Activated T-cell treated with anti-CD3 and anti-CD28 coated beads, Interleukin-2, amount 50 U/mL, for 24 hours (primary cell): Measurements from ENCODE around the gene SLC4A1AP.
"Not testable (repeated sequence)": the region's sequence is repeated elsewhere in the genome, so short reads cannot be mapped to it uniquely, and the experiment has no call there.

Source experiments
- DNase-seq: peaks from one replicate; pipeline ENCODE4 v3.0.0-alpha.2; 2020
- H3K27ac Mint-ChIP-seq: 2 replicates; pipeline ENCODE4 v1.8.0; 2020; ENCODE audit warnings: mild to moderate bottlenecking, mixed read lengths
- H3K27me3 Mint-ChIP-seq: 2 replicates; pipeline ENCODE4 v1.8.0; 2020; ENCODE audit warnings: mixed read lengths
- H3K36me3 Mint-ChIP-seq: 2 replicates; pipeline ENCODE4 v1.8.0; 2020; ENCODE audit warnings: low read depth, mixed read lengths
- H3K4me1 Mint-ChIP-seq: 2 replicates; pipeline ENCODE4 v1.8.0; 2020; ENCODE audit warnings: low read depth, mixed read lengths
- H3K4me3 Mint-ChIP-seq: 2 replicates; pipeline ENCODE4 v1.8.0; 2020; ENCODE audit warnings: mild to moderate bottlenecking, moderate library complexity, mixed read lengths
- H3K9me3 Mint-ChIP-seq: 2 replicates; pipeline ENCODE4 v1.8.0; 2020; ENCODE audit warnings: mixed read lengths

Gene SLC4A1AP

DNA sequence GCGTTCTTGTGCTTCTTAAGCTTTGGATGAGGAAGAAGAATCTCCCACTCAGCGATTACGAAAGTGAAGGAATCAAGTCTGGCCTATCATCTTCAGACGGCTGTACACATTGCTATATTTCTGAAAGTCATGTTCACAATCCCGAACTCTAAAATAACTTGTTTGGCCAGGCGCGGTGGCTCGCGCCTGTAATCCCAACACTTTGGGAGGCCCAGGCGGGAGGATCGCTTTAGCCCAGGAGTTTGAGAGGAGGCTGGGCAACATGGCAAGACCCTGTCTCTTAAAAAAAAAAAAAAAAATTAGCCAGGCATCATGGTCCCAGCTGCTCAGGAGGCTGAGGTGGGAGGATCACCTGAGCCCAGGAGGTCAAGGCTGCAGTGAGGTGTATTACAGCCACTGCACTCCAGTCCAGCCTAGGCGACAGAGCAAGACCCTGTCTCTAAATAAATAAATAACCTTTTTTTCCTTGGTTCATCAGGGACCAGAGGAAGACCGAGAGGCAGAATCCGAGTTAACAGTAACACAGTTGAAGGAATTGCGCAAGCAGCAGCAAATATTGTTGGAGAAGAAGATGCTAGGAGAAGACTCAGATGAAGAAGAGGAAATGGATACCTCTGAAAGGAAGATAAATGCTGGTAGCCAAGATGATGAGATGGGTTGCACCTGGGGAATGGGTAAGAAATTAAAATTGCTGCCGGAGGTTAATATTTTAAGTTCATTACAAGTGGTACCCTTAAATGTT is 1.1 kb downstream of the SLC4A1AP start:
- peaks cover 50% of the 10 kb centered on the region for H3K4me1 Mint-ChIP-seq
- peak overlapping the region; percentile 100 for H3K27ac Mint-ChIP-seq
- peaks cover 83% of the 10 kb centered on the region for H3K36me3 Mint-ChIP-seq
- DNase-seq, result no peak
- H3K27me3 Mint-ChIP-seq, result no peaks in the 10 kb centered on the region
- H3K4me3 Mint-ChIP-seq, result peak overlapping the region; percentile 100
- no peaks in the 10 kb centered on the region for H3K9me3 Mint-ChIP-seq

DNA sequence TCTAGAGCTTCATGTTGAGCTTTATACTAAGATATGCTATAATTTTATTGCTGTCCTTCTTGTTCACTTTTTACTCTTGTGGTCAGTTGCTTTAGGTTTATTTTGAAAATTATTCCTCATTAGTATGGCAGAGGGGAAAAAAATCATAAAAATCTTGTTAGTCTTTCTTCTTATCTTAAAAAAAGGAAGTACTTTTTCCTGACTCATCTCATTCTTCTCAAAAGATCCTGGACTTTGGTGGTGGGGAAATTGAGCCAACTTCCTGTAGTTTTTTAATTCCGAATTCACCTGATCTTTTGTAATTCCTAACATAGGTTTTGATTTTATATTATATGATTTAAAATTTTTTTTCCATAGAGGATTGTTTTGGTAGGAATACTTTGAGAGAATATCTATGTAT is 3.8 kb downstream of the SLC4A1AP start:
- Mint-ChIP-seq H3K27me3 (no peaks in the 10 kb centered on the region), H3K9me3 (no peaks in the 10 kb centered on the region), H3K4me1 (peaks cover 44% of the 10 kb centered on the region), H3K36me3 (peaks cover 81% of the 10 kb centered on the region), H3K4me3 (no peak overlapping the region), H3K27ac (peak overlapping the region; percentile 31)
- no peak for DNase-seq

GRCh38 chr2:27671235-27671634 is 7.5 kb downstream of the SLC4A1AP start:
- Mint-ChIP-seq H3K9me3 (no peaks in the 10 kb centered on the region), H3K36me3 (peaks cover 84% of the 10 kb centered on the region), H3K4me3 (no peak overlapping the region), H3K27ac (no peak overlapping the region), H3K27me3 (no peaks in the 10 kb centered on the region), H3K4me1 (peaks cover 20% of the 10 kb centered on the region)
- no peak for DNase-seq

DNA sequence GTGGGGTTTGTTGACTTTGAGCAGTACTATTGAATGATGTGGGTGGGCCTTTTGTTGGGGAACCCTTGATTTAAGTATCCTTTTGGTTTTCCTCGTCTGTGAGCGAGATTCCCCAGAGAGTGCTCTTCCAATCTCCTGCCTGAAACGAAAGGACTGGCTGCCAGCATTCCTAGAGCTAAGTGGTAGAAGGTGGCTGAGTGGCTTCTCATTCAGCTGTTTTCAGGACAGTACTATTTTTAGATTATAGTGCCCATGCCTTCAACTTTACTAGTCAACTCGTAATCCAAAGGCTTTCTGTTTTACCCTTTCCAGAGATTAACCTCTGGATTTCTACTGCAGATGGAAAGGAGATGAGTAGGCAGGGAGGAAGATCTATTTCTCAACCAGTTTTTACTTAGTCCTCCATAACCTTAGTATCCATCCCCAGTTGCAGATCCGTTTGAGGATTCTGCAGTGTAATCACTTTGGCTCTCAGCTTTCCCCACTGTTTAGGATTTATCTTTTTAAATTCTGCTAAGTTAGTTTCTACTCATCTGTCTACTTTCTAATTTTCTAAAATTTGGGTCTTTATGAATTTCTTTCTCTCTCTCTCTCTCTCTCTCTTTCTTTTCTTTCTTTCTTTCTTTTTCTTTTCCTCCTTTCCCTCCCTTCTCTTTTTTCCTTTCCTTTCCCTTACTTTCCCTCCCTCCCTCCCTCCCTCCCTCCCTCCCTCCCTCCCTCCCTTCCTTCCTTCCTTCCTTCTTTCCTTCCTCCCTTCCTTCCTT is 9.2 kb downstream of the SLC4A1AP start:
- Mint-ChIP-seq H3K4me3 (no peak overlapping the region), H3K27ac (no peak overlapping the region), H3K27me3 (no peaks in the 10 kb centered on the region), H3K36me3 (peaks cover 86% of the 10 kb centered on the region), H3K9me3 (no peaks in the 10 kb centered on the region), H3K4me1 (peaks cover 11% of the 10 kb centered on the region)
- DNase-seq, result no peak

GRCh38 chr2:27680571-27680970 is 16.9 kb downstream of the SLC4A1AP start:
- Mint-ChIP-seq H3K27ac (peak overlapping the region; percentile 95), H3K36me3 (peaks cover 84% of the 10 kb centered on the region)

GRCh38 chr2:27681841-27682240 is 18.2 kb downstream of the SLC4A1AP start:
- H3K9me3 Mint-ChIP-seq, result no peaks in the 10 kb centered on the region
- no peaks in the 10 kb centered on the region for H3K27me3 Mint-ChIP-seq
- DNase-seq, result no peak
- H3K4me3 Mint-ChIP-seq, result peak overlapping the region; percentile 41
- H3K27ac Mint-ChIP-seq, result peak overlapping the region; percentile 95
- peaks cover 79% of the 10 kb centered on the region for H3K36me3 Mint-ChIP-seq
- H3K4me1 Mint-ChIP-seq, result peaks cover 47% of the 10 kb centered on the region

More at GRCh38 chr2:27680571-27680970, 16.9 kb downstream of the SLC4A1AP start:
- no peak for DNase-seq
- no peaks in the 10 kb centered on the region for H3K27me3 Mint-ChIP-seq
- H3K4me1 Mint-ChIP-seq, result peaks cover 46% of the 10 kb centered on the region
- H3K9me3 Mint-ChIP-seq, result no peaks in the 10 kb centered on the region
- no peak overlapping the region for H3K4me3 Mint-ChIP-seq

- peaks cover 47% of the 10 kb centered on the region for H3K4me1 Mint-ChIP-seq
- H3K27me3 Mint-ChIP-seq, H3K9me3 Mint-ChIP-seq: not testable (repeated sequence)
- H3K4me3 Mint-ChIP-seq, result peak overlapping the region; percentile 42
- DNase-seq, result peak; percentile 37
- H3K27ac Mint-ChIP-seq, result peak overlapping the region; percentile 95
- H3K36me3 Mint-ChIP-seq, result peaks cover 79% of the 10 kb centered on the region
These were observed 18.7 kb downstream of the SLC4A1AP start for GRCh38 chr2:27682334-27682771.

GRCh38 chr2:27683390-27684071 is 19.8 kb downstream of the SLC4A1AP start:
- Mint-ChIP-seq H3K9me3 (no peaks in the 10 kb centered on the region), H3K36me3 (peaks cover 83% of the 10 kb centered on the region), H3K4me1 (peaks cover 47% of the 10 kb centered on the region), H3K27me3 (no peaks in the 10 kb centered on the region), H3K27ac (peak overlapping the region; percentile 95), H3K4me3 (peak overlapping the region; percentile 15)
- peak; percentile 80 for DNase-seq

DNA sequence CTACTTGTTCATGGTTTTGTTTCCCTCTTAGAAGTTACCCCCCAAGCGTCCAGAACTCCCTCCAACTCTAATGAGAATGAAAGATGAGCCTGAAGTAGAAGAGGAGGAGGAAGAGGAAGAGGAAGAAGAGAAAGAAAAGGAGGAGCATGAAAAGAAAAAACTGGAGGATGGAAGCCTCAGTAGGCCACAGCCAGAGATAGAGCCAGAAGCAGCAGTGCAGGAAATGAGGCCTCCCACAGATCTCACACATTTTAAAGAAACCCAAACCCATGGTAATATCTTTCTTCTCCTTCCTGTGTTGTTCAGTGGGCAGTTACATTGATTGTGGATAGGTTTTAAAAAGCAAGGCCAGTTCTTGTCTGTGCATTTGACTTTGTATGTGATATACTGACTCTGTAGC is 21.3 kb downstream of the SLC4A1AP start:
- H3K4me3 Mint-ChIP-seq, DNase-seq, H3K27me3 Mint-ChIP-seq, H3K9me3 Mint-ChIP-seq: not testable (repeated sequence)
- H3K27ac Mint-ChIP-seq, result peak overlapping the region; percentile 74
- H3K36me3 Mint-ChIP-seq, result peaks cover 76% of the 10 kb centered on the region
- peaks cover 47% of the 10 kb centered on the region for H3K4me1 Mint-ChIP-seq

DNA sequence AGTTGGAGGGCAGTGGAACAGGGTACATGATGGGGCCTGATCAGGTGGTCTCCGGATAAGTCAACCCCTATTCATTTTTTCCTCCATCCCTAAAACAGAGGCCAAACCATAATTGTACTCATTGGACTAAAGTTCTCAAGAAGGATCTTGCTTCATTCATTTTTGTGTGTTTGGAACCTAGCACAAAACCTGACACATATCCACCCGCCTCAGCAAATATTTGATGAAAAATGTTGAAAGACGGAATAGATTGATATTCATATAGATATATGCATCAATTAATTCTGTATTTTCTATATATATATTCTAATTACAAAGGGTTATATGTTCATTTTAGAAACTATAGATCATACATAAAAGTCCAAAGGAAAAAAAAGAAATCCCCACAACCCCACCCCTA is 21.9 kb downstream of the SLC4A1AP start:
- peaks cover 46% of the 10 kb centered on the region for H3K4me1 Mint-ChIP-seq
- H3K4me3 Mint-ChIP-seq, result no peak overlapping the region
- DNase-seq, result no peak
- peaks cover 74% of the 10 kb centered on the region for H3K36me3 Mint-ChIP-seq
- no peaks in the 10 kb centered on the region for H3K27me3 Mint-ChIP-seq
- no peaks in the 10 kb centered on the region for H3K9me3 Mint-ChIP-seq
- peak overlapping the region; percentile 74 for H3K27ac Mint-ChIP-seq

- H3K4me3 Mint-ChIP-seq, result no peak overlapping the region
- no peaks in the 10 kb centered on the region for H3K27me3 Mint-ChIP-seq
- H3K36me3 Mint-ChIP-seq, result peaks cover 75% of the 10 kb centered on the region
- peaks cover 30% of the 10 kb centered on the region for H3K4me1 Mint-ChIP-seq
- H3K9me3 Mint-ChIP-seq, result no peaks in the 10 kb centered on the region
- H3K27ac Mint-ChIP-seq, result no peak overlapping the region
- DNase-seq, result no peak
These were observed 23.5 kb downstream of the SLC4A1AP start for GRCh38 chr2:27687232-27687631.

- H3K9me3 Mint-ChIP-seq, result no peaks in the 10 kb centered on the region
- H3K4me3 Mint-ChIP-seq, result no peak overlapping the region
- DNase-seq, result no peak
- peaks cover 72% of the 10 kb centered on the region for H3K36me3 Mint-ChIP-seq
- no peak overlapping the region for H3K27ac Mint-ChIP-seq
- no peaks in the 10 kb centered on the region for H3K27me3 Mint-ChIP-seq
- peaks cover 12% of the 10 kb centered on the region for H3K4me1 Mint-ChIP-seq
These were observed 25.7 kb downstream of the SLC4A1AP start for GRCh38 chr2:27689424-27689823.

GRCh38 chr2:27690052-27690451 is 26.4 kb downstream of the SLC4A1AP start:
- H3K4me1 Mint-ChIP-seq, result peaks cover 6% of the 10 kb centered on the region
- H3K4me3 Mint-ChIP-seq, result no peak overlapping the region
- no peak for DNase-seq
- no peaks in the 10 kb centered on the region for H3K9me3 Mint-ChIP-seq
- H3K27me3 Mint-ChIP-seq, result no peaks in the 10 kb centered on the region
- H3K36me3 Mint-ChIP-seq, result peaks cover 69% of the 10 kb centered on the region
- no peak overlapping the region for H3K27ac Mint-ChIP-seq

DNA sequence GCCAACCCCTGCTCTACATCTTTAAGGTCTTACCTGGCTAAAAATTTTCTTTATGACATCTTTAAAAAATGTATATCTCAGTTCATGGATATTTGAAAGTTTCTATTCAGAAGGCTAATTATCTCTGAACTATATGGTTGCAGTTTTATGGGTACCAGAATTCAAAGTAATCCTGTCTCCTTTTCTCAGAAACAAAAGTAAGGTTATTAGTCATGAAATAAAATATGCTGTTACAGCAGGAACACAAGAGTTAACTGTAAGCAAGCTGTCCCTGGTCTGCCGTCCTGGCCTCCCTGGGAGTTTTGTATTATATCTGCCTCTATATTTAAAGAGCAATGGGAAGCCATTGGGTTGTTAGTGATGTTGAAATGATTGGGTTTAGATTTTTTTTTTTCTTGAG is 34.0 kb downstream of the SLC4A1AP start:
- peak overlapping the region; percentile 18 for H3K27ac Mint-ChIP-seq
- H3K27me3 Mint-ChIP-seq, result no peaks in the 10 kb centered on the region
- peaks cover 6% of the 10 kb centered on the region for H3K4me1 Mint-ChIP-seq
- H3K4me3 Mint-ChIP-seq, result no peak overlapping the region
- DNase-seq, result no peak
- H3K36me3 Mint-ChIP-seq, result peaks cover 46% of the 10 kb centered on the region
- no peaks in the 10 kb centered on the region for H3K9me3 Mint-ChIP-seq
